GF-D8 (cell line): Measurements from ENCODE around the gene ENTPD5.

Experiments
- DNase-seq: peaks from one replicate; lab custom pipeline; 2025; lab: John Stamatoyannopoulos, UW

ENTPD5 gene

GRCh38 chr14:74018586-74019407 lies at the start of gene ENTPD5, which contains the start of gene BBOF1:
ENTPD5 (minus strand) TSS chr14:74019288; CDS start chr14:73988102, 31,186 bp downstream.
BBOF1 (plus strand) TSS chr14:74019349; CDS start chr14:74019479, 130 bp downstream.
- DNase-seq = peak; percentile 40

GRCh38 chr14:74065746-74066575 lies 46.9 kb upstream of the ENTPD5 start:
- no peak for DNase-seq

- DNase-seq = no peak
These were observed 45.8 kb upstream of the ENTPD5 start for GRCh38 chr14:74064883-74065282.

GRCh38 chr14:74064426-74064825 lies 45.3 kb upstream of the ENTPD5 start:
- DNase-seq = no peak

GRCh38 chr14:74062809-74063150 lies 43.7 kb upstream of the ENTPD5 start:
- DNase-seq = no peak

GRCh38 chr14:74049876-74050495 lies 30.9 kb upstream of the ENTPD5 start:
- DNase-seq = no peak

GRCh38 chr14:74048281-74048680 lies 29.2 kb upstream of the ENTPD5 start:
- no peak for DNase-seq

- DNase-seq = no peak
These were observed 26.4 kb upstream of the ENTPD5 start for GRCh38 chr14:74045522-74045921.

- DNase-seq = no peak
These were observed 23.2 kb upstream of the ENTPD5 start for GRCh38 chr14:74042296-74042695.

- no peak for DNase-seq
These were observed 19.2 kb upstream of the ENTPD5 start for GRCh38 chr14:74038020-74038859.

- DNase-seq = no peak
These were observed 16.5 kb upstream of the ENTPD5 start for GRCh38 chr14:74035556-74035955.

- DNase-seq = no peak
These were observed 15.5 kb upstream of the ENTPD5 start for GRCh38 chr14:74034572-74034971.

- no peak for DNase-seq
These were observed 10.0 kb upstream of the ENTPD5 start for GRCh38 chr14:74029136-74029535.

- DNase-seq = no peak
These were observed 3.3 kb upstream of the ENTPD5 start for GRCh38 chr14:74022346-74022745.

GRCh38 chr14:74019408-74020137 lies 485 bp upstream of the ENTPD5 start:
- DNase-seq = no peak

GRCh38 chr14:74018174-74018585 lies 908 bp downstream of the ENTPD5 start:
- DNase-seq = no peak

GRCh38 chr14:74015963-74016362 lies 3.1 kb downstream of the ENTPD5 start:
- peak; percentile 4 for DNase-seq

- no peak for DNase-seq
These were observed 3.9 kb downstream of the ENTPD5 start for GRCh38 chr14:74015176-74015575.

GRCh38 chr14:74014299-74014698 lies 4.8 kb downstream of the ENTPD5 start:
- DNase-seq = no peak

GRCh38 chr14:74008843-74009499 lies 10.1 kb downstream of the ENTPD5 start:
- no peak for DNase-seq
